Measurements from ENCODE around the gene CYTL1. TPM values are rescaled to one million over a fixed set of nuclear protein-coding genes. Genes with fewer than 3 reads are reported as not detected.

The CYTL1 gene
- total and polyA plus RNA-seq, 2 donors (not counting 3 experiments of a cell fraction or from before 2014, with no cell fraction given) = 4.0 to 36.8 TPM

- Histone ChIP-seq H3K9me3 (replicated peaks; ENCODE audit: control insufficient read depth, insufficient read depth, low read length) (no peaks in the 10 kb centered on the region), H2AFZ (ENCODE audit: low read depth, low read length) (no peak overlapping the region), H3K9ac (replicated peaks; ENCODE audit: extremely low read depth, insufficient read depth, low read length) (no peak overlapping the region), H3K9me1 (replicated peaks; ENCODE audit: control insufficient read depth, extremely low read depth, insufficient read depth, low read length) (no peaks in the 10 kb centered on the region), H3K27me3 (ENCODE audit: control insufficient read depth in 2 of 2, insufficient read depth in 2 of 2, low read length in 2 of 2) (no peaks in the 10 kb centered on the region), H3K79me2 (ENCODE audit: control insufficient read depth, insufficient read depth, low read length) (no peaks in the 10 kb centered on the region), H3K4me3 (replicated peaks in 1 of 3; ENCODE audit: insufficient read depth in 1 of 3, low read depth in 1 of 3, low read length in 3 of 3) (no peak overlapping the region), H3K4me2 (ENCODE audit: insufficient read depth, low read length) (no peak overlapping the region), H3K36me3 (ENCODE audit: control insufficient read depth in 2 of 2, extremely low read depth in 1 of 2, insufficient read depth in 2 of 2, low read length in 2 of 2) (no peaks in the 10 kb centered on the region), H3K27ac (ENCODE audit: insufficient read depth, low read depth, low read length) (no peak overlapping the region), H4K20me1 (replicated peaks; ENCODE audit: control insufficient read depth, extremely low read depth, insufficient read depth, low read length) (no peaks in the 10 kb centered on the region), H3K4me1 (ENCODE audit: control insufficient read depth, extremely low read depth, insufficient read depth, low read length) (peaks cover 21% of the 10 kb centered on the region)
- dilution Hi-C loops (cut with MboI; ENCODE audit: extremely low pct_ligation_motif_present, low sequenced_read_pairs) = no loop called here
- ChIA-PET CTCF (interaction anchor here (1.4 to 1.8 kb wide), 2 partner anchors 10 to 23 kb away, joined by 6 to 9 read pairs; partner anchors contain the start of gene STK32B), POLR2A (no interaction called here)
- no peak for FAIRE-seq
- no peak for DNase-seq (ENCODE audit: low read depth, low spot score)
- TF ChIP-seq EZH2 (IDR thresholded peaks at IDR 0.05; ENCODE audit: borderline replicate concordance, low read depth, low read length, severe bottlenecking) (no peak), GATA2 (IDR thresholded peaks at IDR 0.05; ENCODE audit: insufficient read depth, insufficient read length, low read depth, low read length) (no peak), POLR2A (IDR thresholded peaks at IDR 0.05; ENCODE audit: low read depth, low read length) (no peak), FOS (IDR thresholded peaks at IDR 0.05; ENCODE audit: borderline replicate concordance, insufficient read depth, low read length) (no peak), JUN (IDR thresholded peaks at IDR 0.05; ENCODE audit: borderline replicate concordance, insufficient read depth, insufficient read length, low read depth) (no peak), CTCF (IDR thresholded peaks at IDR 0.05; ENCODE audit: extremely low read depth in 1 of 2, insufficient read depth in 1 of 2, low read depth in 1 of 2, low read length in 2 of 2) (no peak), MYC (IDR thresholded peaks at IDR 0.05; ENCODE audit: low read depth, low read length) (no peak), POLR2AphosphoS5 (IDR thresholded peaks at IDR 0.05; ENCODE audit: insufficient read depth, low read depth, low read length) (no peak)
- TF ChIP-seq, protein P1, sequence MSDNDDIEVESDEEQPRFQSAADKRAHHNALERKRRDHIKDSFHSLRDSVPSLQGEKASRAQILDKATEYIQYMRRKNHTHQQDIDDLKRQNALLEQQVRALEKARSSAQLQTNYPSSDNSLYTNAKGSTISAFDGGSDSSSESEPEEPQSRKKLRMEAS (IDR thresholded peaks at IDR 0.05; ENCODE audit: insufficient read depth, insufficient read length) = no peak
- intact Hi-C loops (cut with micrococcal nuclease) = no loop called here
- no TSS peak for BruUV-seq (replicated peaks)
These were observed 8.1 kb upstream of the CYTL1 start for GRCh38 chr4:5027346-5027745.
